B cell (primary cell): ENCODE data around the gene PFKP. TPM values are rescaled to one million over a fixed set of nuclear protein-coding genes. Genes with fewer than 3 reads are reported as not detected.

Experiments used
- ATAC-seq: fragments of 200-7000 bp; cut with Tn5 transposase; one replicate; pipeline ENCODE4 v1.10.0; 2021; ENCODE audit warnings: low read depth, mild to moderate bottlenecking, moderate number of reproducible peaks, moderate library complexity
- CTCF ChIA-PET: fragments of 350-600 bp; sonication (Branson Sonifier 250); formaldehyde crosslinking; loops from one replicate; lab custom pipeline; 2021; ENCODE audit warnings: antibody characterized with exemption, inconsistent platforms; lab: Charles Lee
- POLR2A ChIA-PET: fragments of 350-600 bp; sonication (Branson Sonifier 250); formaldehyde crosslinking; loops from one replicate; lab custom pipeline; 2021; ENCODE audit warnings: antibody characterized with exemption; lab: Charles Lee
- DNase-seq: peaks from one replicate; pipeline ENCODE4 v3.0.0; 2013
- H2AFZ ChIP-seq: 2 replicates; pipeline ENCODE4 v1.6.1; 2012; ENCODE audit warnings: mild to moderate bottlenecking, low read depth, low read length; ENCODE audit not compliant: insufficient read depth, poor library complexity, severe bottlenecking
- H3K27ac ChIP-seq, 2 donors: 1 replicate in 1 of 2; 2 replicates in 1 of 2; pipeline ENCODE4 v1.5.1; 2012 to 2013; ENCODE audit warnings: low read length in 2 of 2, mild to moderate bottlenecking in 2 of 2, moderate library complexity in 1 of 2
- H3K27me3 ChIP-seq, 4 experiments: fragments of 200-600 bp in 1 of 4; sonication (generic) in 1 of 4; replicated peaks in 1 of 4; 1 replicate in 2 of 4; 2 replicates in 2 of 4; pipeline versions ENCODE4 v1.6.1 to v1.7.0; 2013 to 2016; ENCODE audit warnings: low read length in 3 of 4, mild to moderate bottlenecking in 2 of 4, mixed read lengths in 1 of 4, moderate library complexity in 1 of 4; ENCODE audit not compliant: insufficient read depth in 4 of 4, control insufficient read depth in 3 of 4; ENCODE audit errors: control extremely low read depth in 1 of 4
- H3K36me3 ChIP-seq, 2 experiments: replicated peaks in 1 of 2; 1 replicate in 1 of 2; 2 replicates in 1 of 2; pipeline versions ENCODE4 v1.6.1 to v1.7.1; 2013; ENCODE audit warnings: low read length in 1 of 2; ENCODE audit not compliant: insufficient read depth in 2 of 2, control insufficient read depth in 1 of 2; ENCODE audit errors: control extremely low read depth in 1 of 2, extremely low read depth in 1 of 2
- H3K4me1 ChIP-seq, 2 donors: fragments of 200-600 bp in 1 of 2; sonication (generic) in 1 of 2; 1 replicate in 1 of 2; 2 replicates in 1 of 2; pipeline versions ENCODE4 v1.5.1 to v1.6.1; 2013 to 2017; ENCODE audit warnings: low read length in 2 of 2; ENCODE audit not compliant: control insufficient read depth in 2 of 2, insufficient read depth in 2 of 2
- H3K4me2 ChIP-seq: replicated peaks from 2 replicates; pipeline ENCODE3; 2012; ENCODE audit warnings: mild to moderate bottlenecking, low read depth, low read length; ENCODE audit not compliant: poor library complexity, severe bottlenecking
- H3K4me3 ChIP-seq, 5 experiments: fragments of 200-600 bp in 1 of 5; sonication (generic) in 1 of 5; 1 replicate in 3 of 5; 2 replicates in 2 of 5; pipeline versions ENCODE4 v1.5.1 to v1.7.0; 2011 to 2016; ENCODE audit warnings: low read length in 4 of 5, mild to moderate bottlenecking in 4 of 5, low read depth in 2 of 5, control low read depth in 1 of 5, moderate library complexity in 1 of 5; ENCODE audit not compliant: insufficient read depth in 1 of 5; ENCODE audit errors: control extremely low read depth in 1 of 5, extremely low read depth in 1 of 5
- H3K79me2 ChIP-seq: fragments of 200-600 bp; sonication (generic); one replicate; pipeline ENCODE4 v1.6.0; 2016; ENCODE audit warnings: low read length; ENCODE audit not compliant: control insufficient read depth, insufficient read depth
- H3K9ac ChIP-seq: fragments of 200-600 bp; sonication (generic); 2 replicates; pipeline ENCODE4 v1.6.1; 2017; ENCODE audit warnings: mild to moderate bottlenecking, low read length, moderate library complexity
- H3K9me3 ChIP-seq, 3 donors: one replicate each; pipeline versions ENCODE4 v1.6.1 to v1.7.1; 2013; ENCODE audit warnings: low read length in 2 of 3; ENCODE audit not compliant: control insufficient read depth in 2 of 3, insufficient read depth in 1 of 3; ENCODE audit errors: control extremely low read depth in 1 of 3
- H4K20me1 ChIP-seq: 2 replicates; pipeline ENCODE4 v1.6.0; 2012; ENCODE audit warnings: mild to moderate bottlenecking, low read length; ENCODE audit not compliant: insufficient read depth, control insufficient read depth, poor library complexity, severe bottlenecking
- H3K27ac Mint-ChIP-seq: one replicate; pipeline ENCODE4 v1.8.0; 2021; ENCODE audit warnings: mixed read lengths
- H3K27me3 Mint-ChIP-seq: one replicate; pipeline ENCODE4 v1.8.0; 2021; ENCODE audit warnings: mixed read lengths
- H3K4me1 Mint-ChIP-seq: one replicate; pipeline ENCODE4 v1.8.0; 2021; ENCODE audit warnings: mixed read lengths
- H3K4me3 Mint-ChIP-seq: one replicate; pipeline ENCODE4 v1.8.0; 2021; ENCODE audit warnings: mixed read lengths
- H3K9me3 Mint-ChIP-seq: one replicate; pipeline ENCODE4 v1.8.0; 2022; ENCODE audit warnings: mixed read lengths; ENCODE audit not compliant: insufficient read depth
- CTCF ChIP-seq: fragments of 200-600 bp; IDR thresholded peaks from one replicate; pipeline ENCODE4 v1.8.0; 2022; ENCODE audit warnings: antibody characterized with exemption, mild to moderate bottlenecking
- EZH2 ChIP-seq: IDR thresholded peaks from 2 replicates; pipeline ENCODE4 v1.6.1; 2012; ENCODE audit warnings: borderline replicate concordance, low read depth, mild to moderate bottlenecking, moderate library complexity, low read length; ENCODE audit not compliant: insufficient read depth, poor library complexity, severe bottlenecking
- WGBS: methylation state at CpG from one replicate; pipeline ENCODE4 v1.1.5; 2013; ENCODE audit warnings: missing lambda C conversion rate; ENCODE audit not compliant: insufficient coverage; 5-methylcytosine and 5-hydroxymethylcytosine counted together
- intact Hi-C: fragments of 100-400 bp; cut with micrococcal nuclease; formaldehyde crosslinking; loops from one replicate; pipeline ENCODE4 v1.10.0; 2022
- polyA plus RNA-seq: library from polyadenylated mRNA; depleted of rRNA; stranded (reverse); fragments of >200 nt; gene quantifications from 2 replicates; pipeline ENCODE4 v1.2.3, GENCODE V29; 2012
- total RNA-seq, 2 donors: library from RNA; stranded (reverse); fragments of 120-200 nt in 1 of 2; gene quantifications; 1 replicate in 1 of 2; 2 replicates in 1 of 2; pipeline versions ENCODE4 v1.2.3 to v1.2.4, GENCODE V29; 2013 to 2022

PFKP gene
- total and polyA plus RNA-seq, 2 donors (not counting 1 experiment from before 2014, with no cell fraction given): 41.4 to 54.3 TPM

GRCh38 chr10:3106928-3107425 is 39.6 kb downstream of the PFKP start:
- H3K27me3 Mint-ChIP-seq: no peaks in the 10 kb centered on the region
- POLR2A ChIA-PET: no interaction called here
- Histone ChIP-seq H3K27me3 (no peaks in the 10 kb centered on the region), H3K79me2 (no peaks in the 10 kb centered on the region), H3K9ac (no peak overlapping the region), H3K4me1 (peaks cover 4 to 7% of the 10 kb centered on the region in 2 donors), H3K27ac (no peak overlapping the region), H3K9me3 (no peaks in the 10 kb centered on the region), H4K20me1 (no peaks in the 10 kb centered on the region), H3K4me2 (no peak overlapping the region), H3K4me3 (no peak overlapping the region), H2AFZ (no peak overlapping the region), H3K36me3 (peaks cover 1 to 64% of the 10 kb centered on the region in 2 experiments)
- CTCF ChIA-PET: no interaction called here
- no peaks in the 10 kb centered on the region for H3K9me3 Mint-ChIP-seq
- intact Hi-C loops: no loop called here
- TF ChIP-seq EZH2 (no peak), CTCF (no peak)
- no peak overlapping the region for H3K4me3 Mint-ChIP-seq
- ATAC-seq (no peak), DNase-seq (no peak)
- no CpG with 5 or more reads among the region's 5 CpGs for WGBS
- peaks cover 17% of the 10 kb centered on the region for H3K4me1 Mint-ChIP-seq
- no peak overlapping the region for H3K27ac Mint-ChIP-seq

- Histone ChIP-seq H3K4me1 (peaks cover 4 to 7% of the 10 kb centered on the region in 2 donors), H3K27me3 (no peaks in the 10 kb centered on the region), H3K4me3 (no peak overlapping the region), H3K4me2 (no peak overlapping the region), H3K9ac (no peak overlapping the region), H3K9me3 (no peaks in the 10 kb centered on the region), H3K79me2 (no peaks in the 10 kb centered on the region), H3K36me3 (peaks cover 1 to 68% of the 10 kb centered on the region in 2 experiments), H3K27ac (no peak overlapping the region), H2AFZ (no peak overlapping the region), H4K20me1 (no peaks in the 10 kb centered on the region)
- TF ChIP-seq CTCF (no peak), EZH2 (no peak)
- CTCF ChIA-PET: no interaction called here
- WGBS: 97% methylated on average over 22 of the region's 22 CpGs
- Mint-ChIP-seq H3K4me3 (no peak overlapping the region), H3K9me3 (no peaks in the 10 kb centered on the region), H3K27ac (no peak overlapping the region), H3K4me1 (peaks cover 17% of the 10 kb centered on the region), H3K27me3 (no peaks in the 10 kb centered on the region)
- intact Hi-C loops: no loop called here
- POLR2A ChIA-PET: no interaction called here
- no peak for DNase-seq
- no peak for ATAC-seq
Observed at GRCh38 chr10:3107426-3107961, 40.1 kb downstream of the PFKP start.
